Measurements from ENCODE around the gene BOC.

The BOC gene

GRCh38 chr3:113212844-113213375 is 1.6 kb downstream of the BOC start:
- peak overlapping the region in 3 of 5 donors; percentile 22 to 66 (median 53) for H3K9ac ChIP-seq (ENCODE audit: low read length in 5 of 5)
- H3K27me3 ChIP-seq (ENCODE audit: control insufficient read depth in 5 of 5, insufficient read depth in 4 of 5, low read length in 5 of 5) = peaks cover 0 to 14% (median 10%) of the 10 kb centered on the region in 5 donors
- H3K36me3 ChIP-seq (ENCODE audit: control insufficient read depth in 5 of 5, insufficient read depth in 5 of 5, low read length in 5 of 5) = peaks cover 0 to 4% (median 0%) of the 10 kb centered on the region in 5 donors
- H3K4me3 ChIP-seq (ENCODE audit: low read depth in 1 of 5, low read length in 5 of 5) = peak overlapping the region; percentile 63 to 82 (median 69)
- H3K27ac ChIP-seq (ENCODE audit: low read depth, low read length) = peak overlapping the region; percentile 60
- no peaks in the 10 kb centered on the region for H3K9me3 ChIP-seq (ENCODE audit: control insufficient read depth in 5 of 5, low read length in 5 of 5)
- peaks cover 0 to 24% (median 19%) of the 10 kb centered on the region in 5 donors for H3K4me1 ChIP-seq (ENCODE audit: control insufficient read depth in 5 of 5, insufficient read depth in 5 of 5, low read length in 5 of 5)

GRCh38 chr3:113213896-113214587 is 2.7 kb downstream of the BOC start:
- H3K9me3 ChIP-seq (ENCODE audit: control insufficient read depth in 5 of 5, low read length in 5 of 5) = no peaks in the 10 kb centered on the region
- peaks cover 0 to 24% (median 19%) of the 10 kb centered on the region in 5 donors for H3K4me1 ChIP-seq (ENCODE audit: control insufficient read depth in 5 of 5, insufficient read depth in 5 of 5, low read length in 5 of 5)
- no peak overlapping the region for H3K9ac ChIP-seq (ENCODE audit: low read length in 5 of 5)
- H3K4me3 ChIP-seq (ENCODE audit: low read depth in 1 of 5, low read length in 5 of 5) = peak overlapping the region in 4 of 5 donors; percentile 13 to 82 (median 50)
- H3K36me3 ChIP-seq (ENCODE audit: control insufficient read depth in 5 of 5, insufficient read depth in 5 of 5, low read length in 5 of 5) = peaks cover 0 to 7% (median 2%) of the 10 kb centered on the region in 5 donors
- H3K27me3 ChIP-seq (ENCODE audit: control insufficient read depth in 5 of 5, insufficient read depth in 4 of 5, low read length in 5 of 5) = peaks cover 0 to 14% (median 10%) of the 10 kb centered on the region in 5 donors
- H3K27ac ChIP-seq (ENCODE audit: low read depth, low read length) = no peak overlapping the region

- Histone ChIP-seq H3K27ac (ENCODE audit: low read depth, low read length) (no peak overlapping the region), H3K4me1 (ENCODE audit: control insufficient read depth in 5 of 5, insufficient read depth in 5 of 5, low read length in 5 of 5) (peaks cover 0 to 31% (median 22%) of the 10 kb centered on the region in 5 donors), H3K27me3 (ENCODE audit: control insufficient read depth in 5 of 5, insufficient read depth in 4 of 5, low read length in 5 of 5) (peaks cover 0 to 14% (median 10%) of the 10 kb centered on the region in 5 donors), H3K9me3 (ENCODE audit: control insufficient read depth in 5 of 5, low read length in 5 of 5) (no peaks in the 10 kb centered on the region), H3K36me3 (ENCODE audit: control insufficient read depth in 5 of 5, insufficient read depth in 5 of 5, low read length in 5 of 5) (peaks cover 0 to 7% (median 3%) of the 10 kb centered on the region in 5 donors), H3K9ac (ENCODE audit: low read length in 5 of 5) (no peak overlapping the region), H3K4me3 (ENCODE audit: low read depth in 1 of 5, low read length in 5 of 5) (no peak overlapping the region)
Observed at GRCh38 chr3:113214917-113215595, 3.7 kb downstream of the BOC start.

GRCh38 chr3:113216393-113216792 is 5.0 kb downstream of the BOC start:
- H3K9me3 ChIP-seq (ENCODE audit: control insufficient read depth in 5 of 5, low read length in 5 of 5) = no peaks in the 10 kb centered on the region
- peaks cover 0 to 24% (median 13%) of the 10 kb centered on the region in 5 donors for H3K4me1 ChIP-seq (ENCODE audit: control insufficient read depth in 5 of 5, insufficient read depth in 5 of 5, low read length in 5 of 5)
- H3K27me3 ChIP-seq (ENCODE audit: control insufficient read depth in 5 of 5, insufficient read depth in 4 of 5, low read length in 5 of 5) = peaks cover 0 to 14% (median 8%) of the 10 kb centered on the region in 5 donors
- no peak overlapping the region for H3K4me3 ChIP-seq (ENCODE audit: low read depth in 1 of 5, low read length in 5 of 5)
- no peak overlapping the region for H3K9ac ChIP-seq (ENCODE audit: low read length in 5 of 5)
- no peak overlapping the region for H3K27ac ChIP-seq (ENCODE audit: low read depth, low read length)
- H3K36me3 ChIP-seq (ENCODE audit: control insufficient read depth in 5 of 5, insufficient read depth in 5 of 5, low read length in 5 of 5) = peaks cover 0 to 7% (median 3%) of the 10 kb centered on the region in 5 donors

GRCh38 chr3:113218011-113218680 is 6.8 kb downstream of the BOC start:
- Histone ChIP-seq H3K27ac (ENCODE audit: low read depth, low read length) (no peak overlapping the region), H3K27me3 (ENCODE audit: control insufficient read depth in 5 of 5, insufficient read depth in 4 of 5, low read length in 5 of 5) (peaks cover 0 to 6% (median 4%) of the 10 kb centered on the region in 5 donors), H3K9ac (ENCODE audit: low read length in 5 of 5) (no peak overlapping the region), H3K4me3 (ENCODE audit: low read depth in 1 of 5, low read length in 5 of 5) (no peak overlapping the region), H3K36me3 (ENCODE audit: control insufficient read depth in 5 of 5, insufficient read depth in 5 of 5, low read length in 5 of 5) (peaks cover 0 to 7% (median 3%) of the 10 kb centered on the region in 5 donors), H3K9me3 (ENCODE audit: control insufficient read depth in 5 of 5, low read length in 5 of 5) (no peaks in the 10 kb centered on the region), H3K4me1 (ENCODE audit: control insufficient read depth in 5 of 5, insufficient read depth in 5 of 5, low read length in 5 of 5) (peaks cover 0 to 8% (median 5%) of the 10 kb centered on the region in 5 donors)

- no peak overlapping the region for H3K4me3 ChIP-seq (ENCODE audit: low read depth in 1 of 5, low read length in 5 of 5)
- peaks cover 0 to 7% (median 3%) of the 10 kb centered on the region in 5 donors for H3K36me3 ChIP-seq (ENCODE audit: control insufficient read depth in 5 of 5, insufficient read depth in 5 of 5, low read length in 5 of 5)
- H3K9ac ChIP-seq (ENCODE audit: low read length in 5 of 5) = no peak overlapping the region
- peaks cover 0 to 10% (median 7%) of the 10 kb centered on the region in 5 donors for H3K4me1 ChIP-seq (ENCODE audit: control insufficient read depth in 5 of 5, insufficient read depth in 5 of 5, low read length in 5 of 5)
- H3K27ac ChIP-seq (ENCODE audit: low read depth, low read length) = no peak overlapping the region
- H3K9me3 ChIP-seq (ENCODE audit: control insufficient read depth in 5 of 5, low read length in 5 of 5) = no peaks in the 10 kb centered on the region
- peaks cover 0 to 6% (median 0%) of the 10 kb centered on the region in 5 donors for H3K27me3 ChIP-seq (ENCODE audit: control insufficient read depth in 5 of 5, insufficient read depth in 4 of 5, low read length in 5 of 5)
Observed at GRCh38 chr3:113218681-113219045, 7.3 kb downstream of the BOC start.

- Histone ChIP-seq H3K36me3 (ENCODE audit: control insufficient read depth in 5 of 5, insufficient read depth in 5 of 5, low read length in 5 of 5) (peaks cover 0 to 7% (median 3%) of the 10 kb centered on the region in 5 donors), H3K4me3 (ENCODE audit: low read depth in 1 of 5, low read length in 5 of 5) (no peak overlapping the region), H3K27me3 (ENCODE audit: control insufficient read depth in 5 of 5, insufficient read depth in 4 of 5, low read length in 5 of 5) (peaks cover 0 to 5% (median 0%) of the 10 kb centered on the region in 5 donors), H3K9me3 (ENCODE audit: control insufficient read depth in 5 of 5, low read length in 5 of 5) (no peaks in the 10 kb centered on the region), H3K27ac (ENCODE audit: low read depth, low read length) (no peak overlapping the region), H3K9ac (ENCODE audit: low read length in 5 of 5) (no peak overlapping the region), H3K4me1 (ENCODE audit: control insufficient read depth in 5 of 5, insufficient read depth in 5 of 5, low read length in 5 of 5) (peaks cover 0 to 16% (median 11%) of the 10 kb centered on the region in 5 donors)
Observed at GRCh38 chr3:113219605-113220300, 8.4 kb downstream of the BOC start.

GRCh38 chr3:113220721-113221120 is 9.4 kb downstream of the BOC start:
- H3K9ac ChIP-seq (ENCODE audit: low read length in 5 of 5) = no peak overlapping the region
- H3K4me1 ChIP-seq (ENCODE audit: control insufficient read depth in 5 of 5, insufficient read depth in 5 of 5, low read length in 5 of 5) = peaks cover 0 to 16% (median 11%) of the 10 kb centered on the region in 5 donors
- H3K36me3 ChIP-seq (ENCODE audit: control insufficient read depth in 5 of 5, insufficient read depth in 5 of 5, low read length in 5 of 5) = peaks cover 0 to 7% (median 3%) of the 10 kb centered on the region in 5 donors
- no peaks in the 10 kb centered on the region for H3K9me3 ChIP-seq (ENCODE audit: control insufficient read depth in 5 of 5, low read length in 5 of 5)
- peaks cover 0 to 5% (median 0%) of the 10 kb centered on the region in 5 donors for H3K27me3 ChIP-seq (ENCODE audit: control insufficient read depth in 5 of 5, insufficient read depth in 4 of 5, low read length in 5 of 5)
- no peak overlapping the region for H3K27ac ChIP-seq (ENCODE audit: low read depth, low read length)
- H3K4me3 ChIP-seq (ENCODE audit: low read depth in 1 of 5, low read length in 5 of 5) = no peak overlapping the region

GRCh38 chr3:113221721-113222257 is 10.4 kb downstream of the BOC start:
- H3K27me3 ChIP-seq (ENCODE audit: control insufficient read depth in 5 of 5, insufficient read depth in 4 of 5, low read length in 5 of 5) = peaks cover 0 to 5% (median 0%) of the 10 kb centered on the region in 5 donors
- H3K4me1 ChIP-seq (ENCODE audit: control insufficient read depth in 5 of 5, insufficient read depth in 5 of 5, low read length in 5 of 5) = peaks cover 0 to 16% (median 11%) of the 10 kb centered on the region in 5 donors
- no peak overlapping the region for H3K27ac ChIP-seq (ENCODE audit: low read depth, low read length)
- H3K9ac ChIP-seq (ENCODE audit: low read length in 5 of 5) = no peak overlapping the region
- H3K4me3 ChIP-seq (ENCODE audit: low read depth in 1 of 5, low read length in 5 of 5) = no peak overlapping the region
- peaks cover 0 to 6% (median 3%) of the 10 kb centered on the region in 5 donors for H3K36me3 ChIP-seq (ENCODE audit: control insufficient read depth in 5 of 5, insufficient read depth in 5 of 5, low read length in 5 of 5)
- no peaks in the 10 kb centered on the region for H3K9me3 ChIP-seq (ENCODE audit: control insufficient read depth in 5 of 5, low read length in 5 of 5)
